ENCODE data around the gene GHITM.
"Not testable (repeated sequence)": the region's sequence is repeated elsewhere in the genome, so short reads cannot be mapped to it uniquely, and the experiment has no call there.

GHITM gene

DNA sequence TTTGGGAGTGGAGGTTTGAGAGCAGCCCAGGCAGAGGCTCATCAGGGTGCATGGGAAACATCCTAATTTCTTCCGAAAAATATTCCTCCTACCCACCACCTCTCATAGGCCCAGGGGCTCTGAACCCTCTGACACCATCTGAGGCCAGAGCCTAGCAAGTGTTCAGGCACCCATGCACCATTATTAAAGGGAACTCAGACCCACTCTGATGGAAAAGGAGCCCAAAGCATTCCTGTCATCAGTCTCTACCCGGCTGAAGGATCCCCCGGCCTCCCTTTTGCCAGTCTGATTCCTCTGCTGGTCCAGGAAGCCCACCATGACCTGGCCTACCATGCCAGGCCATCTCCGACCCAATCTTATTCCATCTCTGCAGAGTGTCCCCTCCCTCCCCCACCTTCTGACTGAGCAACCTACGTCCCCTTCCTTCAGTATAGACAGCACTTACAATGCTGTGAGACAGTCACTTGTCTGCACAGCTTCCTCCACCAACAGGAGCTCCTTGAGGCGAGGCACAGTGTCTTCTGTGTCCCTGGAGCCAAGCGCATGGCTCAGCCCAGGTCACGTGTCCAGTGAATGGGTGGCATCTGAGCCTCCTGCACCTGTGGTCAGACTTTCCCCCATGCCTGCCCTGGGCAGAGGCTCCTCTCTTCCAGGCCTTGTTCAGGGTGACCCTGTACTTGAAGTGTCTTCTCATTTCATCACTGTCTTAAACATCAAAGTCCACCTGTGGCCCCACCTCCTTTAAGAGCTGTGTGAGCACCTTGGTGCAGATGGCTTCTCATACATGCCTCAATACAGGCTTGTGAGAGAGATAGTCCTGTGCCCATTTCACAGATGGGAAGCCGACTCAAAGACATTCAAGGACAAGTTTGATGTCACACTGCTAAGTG lies 33.4 kb downstream of the GHITM start:
- DNase-seq: no peak
- Mint-ChIP-seq H3K4me1 (ENCODE audit: low read depth in 2 of 2) (peaks cover 11 to 14% of the 10 kb centered on the region in 2 donors), H3K27me3 (no peaks in the 10 kb centered on the region), H3K4me3 (no peak overlapping the region), H3K27ac (peak overlapping the region in 1 of 2 donors; percentile 65), H3K9me3 (no peaks in the 10 kb centered on the region), H3K36me3 (ENCODE audit: insufficient read depth) (no peaks in the 10 kb centered on the region)
- ATAC-seq (replicated peaks): no peak

DNA sequence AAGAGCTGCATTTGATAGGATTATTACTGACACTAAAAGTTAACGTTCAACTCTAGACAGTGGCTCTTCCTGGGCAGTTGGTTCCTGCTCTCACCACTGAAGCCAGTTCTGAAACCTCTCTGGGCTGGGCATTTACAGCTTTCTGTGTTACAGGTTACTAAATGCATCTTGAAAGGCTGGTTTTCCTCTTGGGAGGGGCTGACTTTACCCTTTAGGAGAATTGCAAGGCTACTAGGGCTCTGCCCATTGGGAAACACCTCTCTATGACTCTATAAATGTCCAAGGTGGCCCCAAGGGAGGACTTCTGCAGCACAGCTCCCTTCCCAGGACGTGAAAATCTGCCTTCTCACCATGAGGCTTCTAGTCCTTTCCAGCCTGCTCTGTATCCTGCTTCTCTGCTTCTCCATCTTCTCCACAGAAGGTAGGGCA lies 34.2 kb downstream of the GHITM start, which contains the start of gene GPR15LG:
TSS of gene GPR15LG (plus strand) at position 301 of the 429 bp plus-strand sequence. CDS start at position 352, 51 bp downstream.
- Mint-ChIP-seq H3K27me3 (no peaks in the 10 kb centered on the region), H3K4me3 (no peak within 1 kb of the TSS), H3K4me1 (ENCODE audit: low read depth in 2 of 2) (peaks cover 11 to 14% of the 10 kb centered on the region in 2 donors), H3K9me3 (no peaks in the 10 kb centered on the region), H3K36me3 (ENCODE audit: insufficient read depth) (no peaks in the 10 kb centered on the region), H3K27ac (peak within 1 kb of the TSS in 1 of 2 donors; percentile 65)
- ATAC-seq (replicated peaks) (no peak), DNase-seq (no peak)

DNA sequence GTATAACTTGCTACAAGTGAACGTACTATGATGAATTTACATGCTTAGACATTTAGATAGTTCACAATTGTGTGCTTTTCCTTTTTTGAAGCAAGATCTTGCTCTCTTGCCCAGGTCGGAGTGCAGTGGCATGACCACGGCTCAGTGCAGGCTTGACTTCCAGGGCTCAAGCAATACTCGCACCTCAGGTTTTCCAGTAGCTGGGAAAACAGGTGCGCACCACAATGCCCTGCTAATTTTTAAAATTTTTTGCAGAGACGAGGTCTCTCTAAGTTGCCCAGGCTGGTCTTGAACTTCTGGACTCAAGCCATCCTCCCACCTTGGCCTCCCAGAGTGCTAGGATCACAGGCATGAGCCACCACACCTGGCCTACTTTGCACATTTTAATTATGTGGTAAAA lies 36.1 kb downstream of the GHITM start:
- ATAC-seq (replicated peaks) (no peak), DNase-seq (no peak)
- Mint-ChIP-seq H3K27me3 (no peaks in the 10 kb centered on the region), H3K36me3 (ENCODE audit: insufficient read depth) (no peaks in the 10 kb centered on the region), H3K27ac (no peak overlapping the region), H3K9me3 (no peaks in the 10 kb centered on the region), H3K4me3 (no peak overlapping the region), H3K4me1 (ENCODE audit: low read depth in 2 of 2) (peaks cover 11 to 14% of the 10 kb centered on the region in 2 donors)

DNA sequence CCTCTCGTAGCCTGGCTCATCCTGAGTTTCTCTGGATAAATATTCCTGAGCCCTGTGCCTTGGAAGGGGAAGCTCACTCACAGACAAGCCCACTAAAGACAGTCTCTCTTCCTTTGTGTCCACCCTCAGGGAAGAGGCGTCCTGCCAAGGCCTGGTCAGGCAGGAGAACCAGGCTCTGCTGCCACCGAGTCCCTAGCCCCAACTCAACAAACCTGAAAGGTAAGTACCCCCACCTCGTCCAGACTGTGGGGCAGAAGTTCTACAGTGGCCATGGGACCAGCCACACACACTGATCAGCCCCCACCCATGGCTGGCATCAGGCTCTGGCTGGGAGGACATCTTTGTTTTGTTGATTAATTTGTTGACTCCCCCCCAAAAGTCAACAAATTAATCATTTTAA lies 37.0 kb downstream of the GHITM start:
- DNase-seq: no peak
- ATAC-seq (replicated peaks): no peak

DNA sequence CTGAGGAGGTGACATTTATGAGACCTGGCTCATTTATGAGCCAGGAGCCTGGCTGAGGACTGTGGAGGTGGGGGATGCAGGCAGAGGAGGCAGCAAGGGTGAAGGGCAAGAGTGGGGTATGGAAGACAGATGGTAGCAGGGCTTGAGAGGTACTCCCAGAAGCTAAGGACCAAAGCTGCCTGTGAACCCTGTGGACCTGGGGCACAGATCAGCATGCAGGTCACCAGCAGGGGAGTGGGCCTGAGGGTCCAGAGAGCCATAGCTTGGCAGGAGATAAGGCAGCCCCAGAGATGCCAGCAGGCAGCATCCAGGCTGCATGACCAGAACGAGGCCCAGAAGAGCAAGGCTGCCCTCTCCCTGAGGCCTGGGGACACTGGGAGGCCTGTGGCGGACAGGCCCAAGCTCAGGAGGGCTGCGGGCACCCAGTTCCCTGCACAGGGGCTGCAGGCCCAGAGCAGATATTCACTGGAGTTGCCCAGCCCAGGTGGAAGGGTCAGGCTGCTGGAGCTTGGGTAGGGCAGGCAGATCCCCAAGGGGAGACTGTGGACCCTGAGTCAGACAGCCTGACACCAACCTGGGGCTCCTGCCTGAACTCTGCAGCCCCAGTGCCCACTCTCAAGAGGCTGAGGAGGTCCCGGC lies 37.6 kb downstream of the GHITM start:
- Mint-ChIP-seq H3K27me3 (no peaks in the 10 kb centered on the region), H3K4me3 (no peak overlapping the region), H3K27ac (no peak overlapping the region), H3K36me3 (ENCODE audit: insufficient read depth) (no peaks in the 10 kb centered on the region), H3K9me3 (no peaks in the 10 kb centered on the region), H3K4me1 (ENCODE audit: low read depth in 2 of 2) (peaks cover 11 to 14% of the 10 kb centered on the region in 2 donors)
- DNase-seq (no peak), ATAC-seq (replicated peaks) (no peak)

More for the DNA sequence above, 37.0 kb downstream of the GHITM start:
- no peaks in the 10 kb centered on the region for H3K36me3 Mint-ChIP-seq (ENCODE audit: insufficient read depth)
- peaks cover 11 to 14% of the 10 kb centered on the region in 2 donors for H3K4me1 Mint-ChIP-seq (ENCODE audit: low read depth in 2 of 2)
- no peaks in the 10 kb centered on the region for H3K27me3 Mint-ChIP-seq
- H3K27ac Mint-ChIP-seq: no peak overlapping the region
- H3K4me3 Mint-ChIP-seq: no peak overlapping the region
- H3K9me3 Mint-ChIP-seq: no peaks in the 10 kb centered on the region

DNA sequence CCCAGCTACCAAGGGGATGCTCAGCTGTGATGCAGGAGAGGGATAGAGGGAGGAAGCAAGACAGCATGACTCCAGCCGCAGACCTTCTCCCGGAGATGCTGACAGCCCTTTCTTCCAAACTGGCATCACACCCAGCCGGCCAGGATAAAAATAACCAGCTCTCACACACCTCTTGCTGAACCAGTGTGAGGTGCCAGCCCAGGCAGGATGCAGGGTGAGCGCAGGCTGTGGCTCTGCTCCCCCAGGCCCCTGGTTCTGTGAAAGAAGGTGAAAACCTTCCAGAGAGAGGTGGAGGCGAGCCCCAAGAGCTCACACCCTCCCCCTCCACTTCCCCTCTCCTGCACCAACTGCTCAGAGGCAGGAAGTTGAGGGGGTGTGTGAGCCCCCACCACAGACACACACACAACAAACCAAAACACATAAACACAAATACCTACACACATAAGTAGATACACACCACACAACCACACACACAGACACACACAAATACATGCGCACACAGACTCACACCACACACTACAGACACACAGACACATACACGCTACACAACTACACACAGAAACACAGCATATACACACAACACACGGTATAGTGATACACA lies 38.3 kb downstream of the GHITM start:
- Mint-ChIP-seq H3K9me3 (no peaks in the 10 kb centered on the region), H3K36me3 (ENCODE audit: insufficient read depth) (no peaks in the 10 kb centered on the region), H3K4me1 (ENCODE audit: low read depth in 2 of 2) (peaks cover 11 to 14% of the 10 kb centered on the region in 2 donors), H3K27ac (no peak overlapping the region), H3K4me3 (no peak overlapping the region), H3K27me3 (no peaks in the 10 kb centered on the region)
- DNase-seq: peak; percentile 73 to 74 (median 74)
- peak; percentile 91 for ATAC-seq (replicated peaks)

DNA sequence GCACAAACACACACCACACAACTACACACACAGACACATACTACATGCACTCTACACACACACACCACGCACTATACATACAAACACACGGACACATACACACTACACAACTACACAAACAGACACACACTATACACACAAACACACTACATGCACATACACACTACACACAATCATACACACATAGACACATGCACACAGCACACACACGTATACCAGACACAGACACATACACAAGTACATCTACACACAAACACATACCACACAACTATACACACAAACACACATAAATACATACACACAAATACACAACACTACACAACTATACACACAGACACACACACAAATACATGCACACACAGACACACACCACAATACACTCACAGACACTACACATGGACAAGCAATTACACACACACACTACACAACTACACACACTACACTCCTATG lies 38.9 kb downstream of the GHITM start:
- H3K27me3 Mint-ChIP-seq: no peaks in the 10 kb centered on the region
- DNase-seq (no peak), ATAC-seq (replicated peaks) (no peak)
- no peaks in the 10 kb centered on the region for H3K36me3 Mint-ChIP-seq (ENCODE audit: insufficient read depth)
- H3K9me3 Mint-ChIP-seq: no peaks in the 10 kb centered on the region
- no peak overlapping the region for H3K4me3 Mint-ChIP-seq
- H3K27ac Mint-ChIP-seq: no peak overlapping the region
- peaks cover 8 to 9% of the 10 kb centered on the region in 2 donors for H3K4me1 Mint-ChIP-seq (ENCODE audit: low read depth in 2 of 2)

- H3K36me3 Mint-ChIP-seq (ENCODE audit: insufficient read depth): no peaks in the 10 kb centered on the region
- no peak overlapping the region for H3K4me3 Mint-ChIP-seq
- ATAC-seq (replicated peaks): peak; percentile 62
- no peak overlapping the region for H3K27ac Mint-ChIP-seq
- H3K4me1 Mint-ChIP-seq (ENCODE audit: low read depth in 2 of 2): peaks cover 8 to 9% of the 10 kb centered on the region in 2 donors
- H3K27me3 Mint-ChIP-seq: no peaks in the 10 kb centered on the region
- DNase-seq: peak in 2 of 3 experiments; percentile 63 to 66
- H3K9me3 Mint-ChIP-seq: no peaks in the 10 kb centered on the region
Measured at GRCh38 chr10:84179059-84179710, 39.9 kb downstream of the GHITM start.

DNA sequence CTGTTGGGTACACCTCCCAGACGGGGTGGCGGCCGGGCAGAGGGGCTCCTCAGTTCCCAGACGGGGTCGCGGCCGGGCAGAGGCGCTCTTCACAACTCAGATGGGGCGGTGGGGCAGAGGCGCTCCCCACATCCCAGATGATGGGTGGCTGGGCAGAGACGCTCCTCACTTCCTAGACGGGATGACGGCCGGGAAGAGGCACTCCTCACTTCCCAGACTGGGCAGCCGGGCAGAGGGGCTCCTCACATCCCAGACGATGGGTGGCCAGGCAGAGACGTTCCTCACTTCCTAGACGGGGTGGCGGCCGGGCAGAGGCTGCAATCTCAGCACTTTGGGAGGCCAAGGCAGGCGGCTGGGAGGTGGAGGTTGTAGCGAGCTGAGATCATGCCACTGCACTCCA lies 41.1 kb downstream of the GHITM start:
- not testable (repeated sequence) for H3K9me3 Mint-ChIP-seq; H3K4me3 Mint-ChIP-seq; H3K27ac Mint-ChIP-seq; H3K27me3 Mint-ChIP-seq; DNase-seq; H3K36me3 Mint-ChIP-seq (ENCODE audit: insufficient read depth); ATAC-seq (replicated peaks)
- H3K4me1 Mint-ChIP-seq (ENCODE audit: low read depth in 2 of 2): peaks cover 14 to 16% of the 10 kb centered on the region in 2 donors

DNA sequence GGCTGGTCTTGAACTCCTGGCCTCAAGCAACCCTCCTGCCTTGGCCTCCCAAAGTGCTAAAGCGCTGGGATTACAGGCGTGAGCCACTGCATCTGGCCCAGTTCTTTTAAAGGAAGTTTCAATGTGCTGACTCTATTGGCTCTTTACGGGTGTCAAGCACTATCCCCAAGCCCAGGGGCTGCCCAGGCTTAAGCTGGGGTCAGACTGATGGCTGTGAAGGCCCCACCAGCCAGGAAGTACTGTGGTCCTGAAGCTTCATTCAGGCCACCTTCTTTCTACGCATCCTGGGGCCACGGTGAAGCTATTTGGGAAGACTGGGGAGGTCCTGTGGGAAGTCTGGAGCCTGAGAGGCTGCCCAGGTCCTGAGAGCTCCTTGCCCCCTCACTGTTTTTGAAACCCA lies 42.3 kb downstream of the GHITM start:
- no peak for ATAC-seq (replicated peaks)
- Mint-ChIP-seq H3K4me1 (ENCODE audit: low read depth in 2 of 2) (peaks cover 10 to 12% of the 10 kb centered on the region in 2 donors), H3K27me3 (no peaks in the 10 kb centered on the region), H3K9me3 (no peaks in the 10 kb centered on the region), H3K27ac (no peak overlapping the region), H3K4me3 (no peak overlapping the region), H3K36me3 (ENCODE audit: insufficient read depth) (no peaks in the 10 kb centered on the region)
- no peak for DNase-seq

DNA sequence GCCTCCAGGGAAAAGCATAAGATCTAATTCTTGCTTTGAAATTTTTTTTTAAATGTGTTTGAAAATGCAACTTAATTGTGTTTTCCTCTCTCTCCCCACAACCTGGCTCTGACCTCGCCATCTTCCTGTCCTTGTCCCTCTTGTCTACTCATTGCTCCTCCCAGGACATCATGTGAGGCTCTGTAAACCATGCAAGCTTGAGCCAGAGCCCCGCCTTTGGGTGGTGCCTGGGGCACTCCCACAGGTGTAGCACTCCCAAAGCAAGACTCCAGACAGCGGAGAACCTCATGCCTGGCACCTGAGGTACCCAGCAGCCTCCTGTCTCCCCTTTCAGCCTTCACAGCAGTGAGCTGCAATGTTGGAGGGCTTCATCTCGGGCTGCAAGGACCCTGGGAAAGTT lies 45.2 kb downstream of the GHITM start:
- Mint-ChIP-seq H3K27me3 (no peaks in the 10 kb centered on the region), H3K4me3 (no peak overlapping the region), H3K9me3 (no peaks in the 10 kb centered on the region), H3K4me1 (ENCODE audit: low read depth in 2 of 2) (peaks cover 6 to 7% of the 10 kb centered on the region in 2 donors), H3K27ac (no peak overlapping the region), H3K36me3 (ENCODE audit: insufficient read depth) (no peaks in the 10 kb centered on the region)
- ATAC-seq (replicated peaks): no peak
- DNase-seq: no peak

DNA sequence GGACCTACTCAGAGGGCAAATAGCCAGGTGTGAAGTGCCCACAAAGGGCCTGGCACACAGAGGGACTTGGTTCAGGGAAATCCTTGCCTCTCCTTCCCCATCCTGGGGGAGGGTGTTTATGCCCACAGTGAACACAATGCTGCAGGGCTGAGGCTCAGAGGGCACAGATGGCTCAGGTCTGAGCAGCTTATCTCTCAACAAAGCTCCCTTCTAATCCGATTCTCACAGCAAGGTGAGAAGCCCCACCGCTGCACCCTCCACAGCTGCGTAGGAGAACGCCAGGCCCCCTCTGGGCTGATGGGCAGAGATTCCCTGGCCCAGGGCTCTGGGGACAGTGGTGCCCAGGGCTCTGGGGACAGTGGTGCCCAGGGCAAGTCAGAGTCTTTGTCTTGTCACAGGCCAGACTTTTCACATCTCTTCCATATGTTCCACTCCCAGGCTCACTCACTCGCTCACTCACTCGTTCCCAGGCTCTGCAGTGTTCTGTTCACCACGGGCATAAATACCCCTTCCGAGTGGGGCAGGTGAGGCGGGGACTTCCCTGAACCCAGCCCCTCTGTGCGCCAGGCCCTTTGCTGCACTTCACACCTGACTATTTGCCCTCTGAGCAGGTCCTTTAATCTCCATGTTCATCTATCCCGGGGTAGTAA lies 46.3 kb downstream of the GHITM start:
- H3K36me3 Mint-ChIP-seq (ENCODE audit: insufficient read depth): peaks cover 2% of the 10 kb centered on the region
- H3K27ac Mint-ChIP-seq: no peak overlapping the region
- no peak for ATAC-seq (replicated peaks)
- H3K4me3 Mint-ChIP-seq: no peak overlapping the region
- DNase-seq: no peak
- H3K27me3 Mint-ChIP-seq: no peaks in the 10 kb centered on the region
- peaks cover 11 to 13% of the 10 kb centered on the region in 2 donors for H3K4me1 Mint-ChIP-seq (ENCODE audit: low read depth in 2 of 2)
- no peaks in the 10 kb centered on the region for H3K9me3 Mint-ChIP-seq

DNA sequence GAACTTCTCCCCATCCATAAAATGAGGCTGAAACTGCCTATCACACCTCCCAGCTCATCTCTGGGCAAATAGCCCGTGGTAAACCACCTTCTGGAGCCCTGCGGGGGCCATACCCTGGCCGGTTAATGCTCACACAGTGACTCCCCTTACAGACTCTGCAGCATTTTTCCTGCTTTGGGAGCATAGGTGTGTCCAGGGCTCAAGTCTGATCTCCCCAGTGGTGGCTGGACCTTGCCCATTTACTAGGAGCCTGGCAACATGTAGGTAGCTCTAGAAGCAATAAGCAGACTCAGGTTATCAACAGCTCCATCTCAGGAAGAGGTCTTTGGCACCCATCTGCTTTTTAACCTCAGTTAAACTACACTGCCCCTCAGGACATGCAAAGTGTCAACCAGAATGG lies 49.5 kb downstream of the GHITM start:
- DNase-seq (no peak), ATAC-seq (replicated peaks) (no peak)
- H3K36me3 Mint-ChIP-seq (ENCODE audit: insufficient read depth): peaks cover 2% of the 10 kb centered on the region
- H3K4me1 Mint-ChIP-seq (ENCODE audit: low read depth in 2 of 2): peaks cover 25 to 31% of the 10 kb centered on the region in 2 donors
- no peak overlapping the region for H3K27ac Mint-ChIP-seq
- no peaks in the 10 kb centered on the region for H3K27me3 Mint-ChIP-seq
- no peak overlapping the region for H3K4me3 Mint-ChIP-seq
- H3K9me3 Mint-ChIP-seq: no peaks in the 10 kb centered on the region

Data from effector memory CD8-positive, alpha-beta T cell (primary cell).